ENCODE data around the gene ACBD6.
A peak's percentile ranks its signal among the peaks of the same experiment; 100 is the strongest.

The ACBD6 gene

DNA sequence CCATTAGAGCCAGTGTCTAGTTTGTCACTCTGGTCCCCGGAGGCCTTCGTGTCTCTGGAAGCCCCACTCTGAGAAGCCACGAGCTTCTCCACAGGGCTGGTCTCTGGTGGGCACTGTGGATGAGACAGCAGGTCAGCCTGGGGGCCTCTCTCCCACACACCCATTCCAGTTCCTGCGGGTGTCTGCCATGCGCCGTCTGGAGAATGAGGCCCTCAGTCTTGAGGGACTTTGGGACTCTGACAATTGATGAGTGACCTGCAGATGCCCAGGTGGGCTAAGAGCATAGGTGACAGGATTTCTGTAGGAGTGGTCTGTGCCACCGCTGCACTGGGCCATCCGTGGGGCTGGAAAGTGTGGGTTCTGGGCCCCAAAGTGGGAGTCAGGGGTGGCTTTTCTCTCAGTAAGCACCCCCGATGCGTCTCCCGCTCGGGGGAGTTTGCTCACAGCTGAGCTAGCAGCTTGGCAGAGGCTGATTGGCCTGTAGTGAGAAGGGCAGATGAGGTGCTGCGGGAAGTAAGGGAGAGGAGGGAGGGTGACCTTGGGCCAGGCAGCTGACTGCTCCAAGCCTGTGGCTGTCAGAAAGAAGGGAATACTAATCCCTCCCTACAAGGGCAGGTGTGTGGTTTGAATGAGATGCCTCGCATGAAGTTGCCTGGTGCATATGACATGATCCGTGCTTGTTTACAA lies 245.9 kb downstream of the ACBD6 start:
- DNase-seq (ENCODE audit: low spot score), result no peak

DNA sequence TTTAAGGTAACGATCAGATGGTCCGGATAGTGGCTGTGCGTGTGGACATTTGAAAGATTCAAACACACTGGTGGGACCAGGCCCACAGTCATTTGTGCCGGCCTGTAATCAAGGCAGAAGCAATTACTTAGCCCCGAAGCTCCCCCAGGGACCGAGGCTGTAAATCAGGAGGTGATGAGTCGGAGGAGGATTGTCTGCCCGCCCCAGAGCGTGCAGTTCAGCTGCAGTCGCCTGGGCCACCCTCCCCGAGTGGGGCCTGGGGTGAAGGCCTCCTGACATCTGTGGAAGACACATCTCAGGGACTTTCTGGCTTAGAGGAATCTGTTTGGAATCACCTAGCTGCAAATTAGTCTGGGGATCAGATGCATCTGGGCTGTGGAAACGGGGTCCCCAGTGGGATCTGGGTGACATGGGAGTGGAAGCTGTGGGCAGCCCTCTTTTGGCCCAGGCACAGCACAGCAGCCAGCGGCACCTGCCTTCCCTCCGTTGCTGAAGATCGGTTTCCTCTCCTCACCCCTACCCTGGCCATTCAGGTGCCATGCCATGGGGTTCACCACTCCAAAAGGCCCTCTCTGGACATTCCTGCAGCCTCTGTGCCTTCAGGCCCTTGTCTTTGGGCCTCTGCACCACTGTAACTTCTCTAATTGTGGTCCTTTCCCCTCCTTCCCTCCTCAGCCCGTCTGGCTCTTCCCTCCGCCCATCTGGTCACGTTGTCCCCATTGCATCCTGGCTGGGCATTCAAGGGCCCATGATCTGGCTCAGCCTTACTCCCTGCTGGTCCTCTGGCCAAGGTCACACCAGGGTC lies 246.6 kb downstream of the ACBD6 start:
- no peak for DNase-seq (ENCODE audit: low spot score)

DNA sequence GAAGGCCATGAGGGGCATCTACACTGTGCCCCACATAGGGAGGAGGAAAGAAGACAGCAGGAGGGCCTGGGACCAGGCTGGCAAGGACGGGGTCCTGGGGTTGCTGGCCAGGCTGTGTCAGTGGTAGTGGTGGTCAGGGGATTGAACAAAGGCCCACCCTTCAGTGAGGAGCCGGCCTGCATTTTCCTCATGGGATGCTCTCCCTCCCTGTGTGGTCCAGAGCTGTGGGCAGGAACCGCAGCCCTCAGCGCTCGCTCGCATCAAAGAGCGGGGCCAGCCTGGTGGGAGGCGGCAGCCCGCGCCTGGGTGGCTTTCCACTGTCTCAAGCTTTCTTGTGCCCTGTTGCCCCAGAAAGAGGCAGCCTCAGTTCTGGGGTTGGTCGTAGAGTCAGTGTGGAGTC lies 247.5 kb downstream of the ACBD6 start:
- DNase-seq (ENCODE audit: low spot score), result no peak

DNA sequence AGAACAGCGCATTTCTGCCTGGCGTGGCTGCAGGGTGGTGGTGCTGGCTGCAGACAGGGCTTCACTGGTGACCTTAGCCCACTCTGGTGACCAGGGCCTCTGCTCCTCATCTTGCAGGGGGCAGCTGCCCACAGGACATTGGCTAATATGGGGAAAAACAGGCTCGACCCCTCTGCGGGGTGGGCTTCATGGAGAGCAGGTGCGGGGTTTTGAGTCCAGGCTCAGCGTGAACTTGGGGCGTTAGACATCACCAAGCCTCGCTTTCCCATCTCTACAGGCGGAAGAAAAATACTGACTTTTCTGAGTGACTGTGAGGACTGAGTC lies 247.9 kb downstream of the ACBD6 start:
- DNase-seq (ENCODE audit: low spot score), result no peak

DNA sequence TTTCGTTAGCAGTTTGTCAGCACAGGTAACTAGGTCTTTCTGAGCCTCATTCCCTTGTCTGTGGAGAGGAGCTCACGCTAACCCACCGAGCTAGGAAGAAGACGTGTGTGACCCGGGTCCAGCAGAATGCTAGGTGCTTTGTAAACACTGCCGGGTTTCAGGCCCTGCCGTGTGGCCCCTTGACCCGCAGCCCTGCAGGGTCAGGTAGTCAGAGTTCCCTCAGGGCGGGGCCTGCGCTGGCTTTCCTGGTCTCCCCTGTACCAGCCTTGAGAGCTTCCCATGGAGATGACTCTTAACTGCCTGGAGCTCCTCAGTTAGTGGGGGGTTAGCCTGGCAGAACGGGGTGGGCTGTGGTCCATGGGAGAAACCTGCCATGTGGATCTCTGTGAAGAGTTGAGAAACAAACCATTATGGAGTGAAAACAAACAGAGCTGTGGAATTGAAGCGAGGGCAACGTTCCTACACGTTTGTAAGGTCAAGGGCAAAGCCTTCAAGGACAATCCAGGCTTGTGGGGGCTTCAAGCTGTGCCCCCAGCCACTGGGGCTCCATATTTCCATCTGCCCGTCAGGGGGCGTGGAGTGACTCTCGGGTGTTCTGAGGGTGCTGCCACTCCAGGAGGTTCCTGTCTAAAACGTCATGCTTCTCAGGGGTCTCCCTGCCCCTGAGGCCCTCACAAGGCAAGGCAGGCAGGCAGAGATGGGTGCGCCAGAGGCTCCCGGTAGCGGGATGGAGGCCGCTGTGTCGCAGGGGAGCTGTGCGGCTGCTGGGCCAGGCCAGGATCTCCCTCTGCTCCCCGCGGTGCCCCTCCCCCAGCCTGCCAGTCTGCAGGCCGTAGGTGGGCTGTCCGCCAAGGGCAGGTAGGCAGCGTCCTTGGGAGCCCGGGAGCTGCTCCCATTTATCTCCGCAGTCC lies 248.5 kb downstream of the ACBD6 start:
- peak; percentile 59 for DNase-seq (ENCODE audit: low spot score)

DNA sequence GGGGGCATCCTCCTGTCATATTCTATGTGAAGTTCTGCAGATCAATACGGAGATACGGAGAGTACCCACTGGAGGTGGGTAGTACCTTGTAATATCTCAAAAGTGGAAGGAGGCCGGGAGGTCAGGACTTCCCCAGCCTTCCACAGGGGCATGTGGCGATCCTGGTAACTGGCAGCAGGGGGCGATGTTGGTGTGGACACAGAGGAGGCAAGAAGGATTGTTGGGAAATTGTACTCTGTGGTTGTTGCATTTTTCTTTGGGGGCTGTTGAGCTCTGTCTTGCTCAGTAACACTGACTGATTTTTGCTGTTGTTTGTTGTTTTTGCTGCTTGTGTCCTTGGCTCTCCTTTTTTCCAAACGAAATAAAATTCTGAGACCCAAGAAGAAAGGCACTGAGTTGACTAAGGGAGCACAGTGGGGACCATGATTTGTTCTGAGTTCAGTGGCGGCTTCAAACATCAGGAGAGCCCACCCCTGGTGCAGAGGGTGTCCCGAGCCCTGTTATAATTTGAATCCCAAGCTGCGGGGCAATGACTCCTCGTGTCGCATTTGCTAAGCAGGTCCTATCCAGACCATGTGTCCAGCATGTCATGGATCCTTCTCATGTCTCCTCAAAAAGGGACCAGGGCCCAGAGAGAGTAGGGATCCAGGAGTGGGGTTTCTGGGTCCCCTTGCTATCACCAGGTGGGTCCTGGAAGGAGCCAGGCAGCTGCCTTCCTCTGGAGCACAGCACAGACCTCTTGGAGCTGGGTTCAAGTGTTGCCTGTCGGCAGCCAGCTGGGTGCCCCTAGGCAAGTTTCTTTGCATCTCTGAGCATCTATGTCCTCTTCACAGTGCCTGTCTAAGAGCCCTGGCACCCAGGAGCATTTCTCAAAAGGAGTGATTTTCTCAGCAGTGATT lies 249.5 kb downstream of the ACBD6 start:
- peak; percentile 80 for DNase-seq (ENCODE audit: low spot score)

DNA sequence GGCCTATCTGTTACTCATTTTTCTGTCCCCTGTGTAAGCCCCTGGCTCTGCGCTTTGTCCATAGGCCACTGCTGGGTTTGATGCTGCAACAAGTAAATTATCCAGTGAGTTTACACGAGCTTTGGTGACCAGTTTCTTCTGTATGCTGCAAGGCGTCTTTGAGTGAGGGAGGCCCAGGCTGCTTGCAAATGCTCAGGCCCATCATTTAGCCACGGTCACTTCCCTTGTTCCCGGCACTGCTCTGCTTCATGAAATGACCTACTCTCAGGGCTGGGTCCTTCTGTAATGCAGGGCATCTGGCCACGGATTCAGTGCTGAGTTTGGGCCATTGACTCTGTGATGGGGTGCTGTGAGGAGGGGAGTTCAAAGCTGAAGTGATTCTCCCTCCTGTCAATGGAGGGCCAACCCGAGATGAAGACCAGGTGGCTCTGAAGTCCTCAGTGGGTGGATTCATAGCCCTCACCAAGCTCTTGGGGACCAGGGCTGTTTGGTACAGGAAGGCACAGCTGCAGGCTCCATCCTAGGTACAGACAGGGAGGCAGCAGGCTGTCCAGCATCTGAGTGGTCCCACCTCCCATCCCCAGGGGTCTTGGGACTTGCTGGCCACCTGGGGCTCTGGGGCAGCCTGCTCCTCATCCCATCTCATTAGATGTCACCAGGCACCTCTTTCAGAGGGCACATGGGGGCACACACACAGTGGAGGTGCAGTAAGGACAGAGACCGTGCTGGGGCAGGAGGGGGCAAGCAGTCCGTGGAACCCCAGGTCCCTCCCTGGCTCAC lies 250.7 kb downstream of the ACBD6 start:
- DNase-seq (ENCODE audit: low spot score), result no peak

DNA sequence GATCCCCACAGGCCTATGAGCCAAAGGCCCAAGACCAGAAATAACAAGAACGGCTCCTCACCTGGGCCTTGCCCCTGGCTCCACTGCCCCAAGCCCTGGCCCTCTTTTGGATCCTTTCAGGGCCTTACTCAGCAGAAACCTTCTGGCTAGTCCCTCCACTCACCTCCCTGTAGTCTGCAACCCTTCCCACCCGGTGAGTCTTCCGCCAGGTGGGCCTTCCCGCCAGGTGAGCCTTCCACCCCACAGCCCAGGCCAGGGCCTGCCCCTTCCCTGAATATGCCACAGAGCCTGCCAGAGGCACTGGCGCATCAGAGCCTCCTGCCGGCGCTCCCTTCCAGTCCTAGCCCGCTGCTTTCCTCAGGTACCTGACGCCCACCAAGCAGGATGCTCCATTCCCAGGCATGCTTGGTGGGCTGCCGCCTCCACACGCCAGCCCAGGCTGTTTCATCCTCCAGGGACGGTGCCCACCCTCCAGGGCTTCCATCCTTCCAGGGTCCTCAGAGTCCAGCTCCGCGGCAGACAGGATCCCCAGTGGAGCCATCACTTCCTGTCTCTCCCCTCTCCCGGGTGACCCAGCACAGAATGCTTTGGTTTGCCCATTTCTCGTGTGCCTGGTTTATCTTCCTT lies 251.4 kb downstream of the ACBD6 start:
- DNase-seq (ENCODE audit: low spot score), result no peak

DNA sequence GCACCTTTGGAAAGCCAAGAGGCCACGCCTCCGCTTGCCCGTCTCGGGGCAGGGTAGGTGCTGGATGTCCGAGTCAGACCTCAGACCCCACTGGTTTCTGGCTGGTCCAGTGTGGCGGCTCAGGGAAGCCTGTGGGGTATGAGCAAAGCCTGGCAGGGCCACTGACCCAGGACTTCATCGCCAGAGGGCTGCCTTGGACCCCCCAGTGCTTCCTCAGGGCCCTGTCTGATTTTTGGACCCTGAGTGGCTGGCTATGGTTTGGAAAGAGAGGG lies 251.9 kb downstream of the ACBD6 start:
- no peak for DNase-seq (ENCODE audit: low spot score)

DNA sequence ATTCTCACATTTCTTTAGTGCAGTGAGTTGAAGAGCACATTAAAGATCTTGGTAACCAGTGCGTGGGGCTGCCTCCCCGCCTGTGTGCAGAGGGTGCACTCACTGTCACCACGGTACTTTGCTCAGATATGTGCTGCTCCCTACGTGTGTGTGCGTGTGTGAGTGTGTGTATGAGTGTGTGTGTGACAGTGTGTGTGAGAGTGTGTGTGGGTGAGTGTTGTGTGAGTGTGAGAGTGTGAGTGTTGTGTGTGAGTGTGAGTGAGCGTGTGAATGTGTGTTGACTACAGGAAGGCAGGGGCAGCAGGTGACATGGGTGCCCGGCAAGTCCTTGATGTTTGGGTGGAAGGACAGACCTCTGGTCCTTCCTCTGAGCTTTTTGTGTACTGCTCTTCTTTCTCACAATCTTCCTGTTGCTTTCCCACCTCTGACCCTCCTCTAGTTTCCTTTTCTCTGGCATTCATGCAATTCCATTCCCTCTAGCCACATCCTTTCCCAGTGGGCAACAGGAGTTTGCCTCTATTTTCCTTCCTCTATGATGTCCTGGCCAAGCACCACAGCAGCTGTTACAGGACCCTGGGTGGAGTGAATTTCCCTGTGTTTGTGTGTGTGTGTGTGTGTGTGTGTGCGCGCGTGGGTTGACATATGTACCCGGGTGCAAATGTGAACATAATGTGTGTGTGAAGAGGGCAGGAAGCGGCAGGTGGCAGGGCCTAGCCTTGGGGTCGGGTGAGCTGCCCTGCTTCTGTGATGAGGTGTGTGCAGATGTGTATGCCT lies 252.5 kb downstream of the ACBD6 start:
- DNase-seq (ENCODE audit: low spot score), result no peak

DNA sequence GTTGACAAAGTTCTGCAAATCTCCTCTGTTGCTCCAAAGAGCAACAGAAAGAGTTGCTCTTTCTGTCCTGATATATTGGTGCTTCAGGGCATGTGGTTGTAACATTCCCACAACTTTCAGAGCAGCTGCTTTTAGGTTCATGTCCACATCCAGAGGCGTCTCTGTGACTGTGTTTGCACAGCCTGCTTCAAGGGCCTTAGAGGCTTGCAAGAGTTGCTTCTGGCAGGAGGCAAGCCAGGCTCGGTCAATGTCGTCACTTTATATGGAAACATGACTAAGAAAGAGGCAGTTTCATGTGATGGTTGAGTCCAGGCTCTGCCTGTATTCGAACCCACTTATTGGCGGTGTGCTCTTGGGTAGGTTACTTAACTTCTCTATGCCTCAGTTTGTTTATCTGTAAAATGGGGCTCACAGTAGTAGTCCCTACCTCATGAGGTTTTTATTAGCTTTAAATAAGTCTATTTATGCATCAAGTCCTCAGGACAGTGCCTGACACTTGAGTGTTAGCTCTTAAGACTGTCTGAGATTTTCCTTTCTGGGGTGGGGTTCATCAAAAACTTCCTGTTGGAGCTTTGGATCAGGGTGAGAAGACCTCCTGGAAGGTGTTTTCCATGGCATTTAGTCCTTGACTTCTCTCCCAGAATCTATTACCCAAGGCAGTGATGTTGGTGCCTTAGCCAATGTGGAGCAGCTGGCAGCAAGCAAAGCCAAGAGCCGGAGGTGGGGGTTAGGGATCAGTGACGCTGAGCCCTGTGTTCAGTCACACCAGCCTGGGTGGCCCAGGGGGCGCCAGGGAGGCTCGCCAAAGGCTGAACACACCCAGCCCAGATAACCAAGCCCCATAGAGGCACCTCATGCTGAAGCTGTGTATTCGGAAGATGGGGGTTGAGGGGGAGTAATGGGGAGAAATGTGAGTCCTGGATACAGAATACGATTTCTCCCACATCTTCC lies 253.4 kb downstream of the ACBD6 start:
- DNase-seq (ENCODE audit: low spot score), result no peak

DNA sequence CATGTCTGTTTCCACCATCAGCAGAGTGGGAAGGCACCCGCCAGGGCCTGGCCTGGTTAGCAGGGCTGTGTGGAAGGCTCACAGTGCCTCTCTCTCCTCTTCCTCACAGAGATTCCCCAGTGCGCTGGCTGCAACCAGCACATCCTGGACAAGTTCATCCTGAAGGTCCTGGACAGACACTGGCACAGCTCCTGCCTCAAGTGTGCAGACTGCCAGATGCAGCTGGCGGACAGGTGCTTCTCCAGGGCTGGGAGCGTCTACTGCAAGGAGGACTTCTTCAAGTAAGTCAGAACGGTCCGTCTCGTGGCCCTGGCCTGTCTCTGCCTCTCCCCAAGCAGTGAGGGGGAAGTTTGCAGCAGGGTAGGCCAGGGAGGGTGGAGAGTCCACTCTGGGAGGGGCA lies 254.2 kb downstream of the ACBD6 start:
- no peak for DNase-seq (ENCODE audit: low spot score)

DNA sequence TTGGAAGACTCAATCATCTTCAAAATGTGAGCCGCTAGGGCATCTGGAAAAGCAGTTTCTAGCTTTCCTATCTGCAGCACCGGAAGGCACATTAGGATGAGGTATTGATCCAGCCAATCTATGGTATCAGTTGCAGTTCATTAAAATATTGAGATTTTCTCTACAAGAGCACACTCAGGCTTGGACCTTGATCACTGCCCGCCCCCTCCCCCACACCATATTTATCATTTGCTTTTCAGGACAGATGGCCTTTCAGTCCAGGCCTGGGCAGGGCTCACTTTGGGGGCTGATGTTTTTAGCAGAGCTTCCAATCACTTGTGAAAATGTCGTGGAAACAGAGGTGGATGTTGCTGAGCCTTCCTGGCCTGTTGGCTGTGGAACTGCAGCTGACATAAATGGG lies 254.8 kb downstream of the ACBD6 start:
- DNase-seq (ENCODE audit: low spot score), result no peak

DNA sequence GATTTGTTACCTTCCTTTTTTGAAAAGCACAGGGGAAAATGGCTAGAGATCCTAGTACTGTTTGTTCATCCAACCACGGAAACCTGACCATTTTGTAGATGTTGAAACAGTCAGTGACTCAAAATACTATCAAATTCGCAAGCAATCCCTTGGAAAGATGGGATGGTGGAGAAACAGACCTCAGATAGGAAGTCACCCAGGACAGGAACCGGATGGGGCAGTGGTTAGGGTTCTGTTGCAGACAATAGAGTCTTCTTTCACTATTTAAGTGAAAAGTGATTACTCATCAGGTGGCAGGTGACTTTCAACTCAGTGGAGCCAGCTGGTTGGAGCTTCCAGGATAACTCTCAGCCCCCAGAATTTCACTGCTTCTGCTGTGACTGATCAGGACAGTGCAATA lies 255.3 kb downstream of the ACBD6 start:
- DNase-seq (ENCODE audit: low spot score), result no peak

DNA sequence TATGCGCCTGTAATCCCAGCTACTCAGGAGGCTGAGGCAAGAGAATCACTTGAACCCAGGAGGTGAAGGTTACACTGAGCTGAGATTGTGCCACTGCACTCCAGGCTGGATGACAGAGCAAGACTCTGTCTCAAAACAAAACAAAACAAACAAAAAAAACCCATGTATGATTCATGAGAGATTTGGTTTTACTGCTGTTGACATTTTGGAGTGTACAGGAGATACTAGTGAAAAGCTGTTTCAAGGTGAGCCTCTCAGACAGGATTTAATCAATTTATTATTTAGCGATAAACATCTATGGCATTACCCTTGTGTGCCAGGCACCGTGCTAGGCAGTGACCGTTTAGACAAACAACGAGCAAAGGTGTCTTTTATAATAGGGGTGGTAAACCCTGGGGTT lies 255.8 kb downstream of the ACBD6 start:
- DNase-seq (ENCODE audit: low spot score), result no peak

DNA sequence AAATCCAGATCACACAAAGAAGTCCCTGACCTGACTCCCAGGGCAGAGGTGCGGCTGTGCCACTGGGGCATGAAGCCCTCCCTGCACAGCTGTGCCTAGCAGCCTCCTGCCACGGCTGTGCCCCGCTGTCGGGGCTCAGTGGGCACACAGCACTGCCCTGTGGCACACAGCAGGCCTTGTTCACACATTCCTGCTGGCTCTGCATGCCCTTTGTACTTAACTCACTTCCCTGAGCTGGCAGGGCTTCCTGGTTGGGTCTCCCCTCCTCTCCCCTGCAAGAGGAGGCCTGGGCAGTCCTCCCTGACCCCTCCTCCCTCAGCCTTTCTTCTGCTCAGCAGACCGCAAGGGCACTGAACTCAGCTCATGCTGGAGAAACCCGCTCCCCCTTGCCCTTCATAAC lies 257.5 kb downstream of the ACBD6 start:
- no peak for DNase-seq (ENCODE audit: low spot score)

DNA sequence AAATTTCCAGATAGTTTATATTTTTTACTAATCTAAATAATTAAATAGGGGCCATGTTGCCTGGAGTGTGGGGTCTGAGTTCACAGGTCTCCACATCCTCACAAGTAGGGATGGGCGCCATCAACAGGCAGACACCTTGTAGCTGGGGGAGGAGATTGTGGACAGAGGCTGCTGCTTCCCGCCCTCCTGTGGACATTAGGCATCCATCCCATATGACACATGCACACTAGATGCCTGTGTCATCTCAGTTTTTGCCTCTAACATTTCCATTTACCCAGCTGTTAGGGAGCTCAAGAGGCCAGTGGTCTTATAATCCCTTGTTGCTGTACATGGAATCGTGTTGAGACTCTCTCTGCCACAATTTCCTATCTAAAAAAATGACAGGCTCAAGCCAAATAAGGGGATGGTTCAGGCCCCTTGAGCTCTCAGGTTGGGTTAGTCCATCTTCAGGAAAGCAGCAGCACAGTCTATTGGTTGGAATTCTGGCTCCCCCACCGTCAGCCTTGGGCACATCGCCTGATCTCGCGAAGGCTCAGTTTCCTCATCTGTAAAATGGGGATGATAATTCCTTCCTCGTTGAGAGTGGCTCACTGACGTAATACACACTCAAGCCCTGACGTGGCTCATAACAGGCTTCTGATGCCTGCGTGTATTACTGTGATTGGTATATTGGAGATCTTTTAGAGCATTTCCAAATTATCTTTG lies 258.7 kb downstream of the ACBD6 start:
- DNase-seq (ENCODE audit: low spot score), result no peak

Measured in HuH-7.5 (cell line).